Tibial nerve (tissue), 4 donors: ENCODE data around the gene THBS1.

Experiments
- CTCF ChIP-seq, 5 experiments: fragments of 200-600 bp in 3 of 5; fragments of 450-650 bp in 2 of 5; sonication (generic) in 3 of 5; IDR thresholded peaks; one replicate each; pipeline ENCODE4 v1.5.1; 2016 to 2019; ENCODE audit warnings: antibody characterized with exemption in 5 of 5, mild to moderate bottlenecking in 3 of 5, moderate library complexity in 2 of 5
- EP300 ChIP-seq, 2 donors: sonication (generic); formaldehyde crosslinking; IDR thresholded peaks; one replicate each; pipeline ENCODE4 v1.6.1; 2017; ENCODE audit warnings: antibody characterized with exemption in 2 of 2, mild to moderate bottlenecking in 1 of 2
- POLR2A ChIP-seq, 2 donors: fragments of 450-650 bp; IDR thresholded peaks; one replicate each; pipeline ENCODE4 v1.6.1; 2017; ENCODE audit warnings: antibody characterized with exemption in 2 of 2, mild to moderate bottlenecking in 2 of 2, moderate library complexity in 2 of 2

GRCh38 chr15:39548561-39548960 lies 32.3 kb upstream of the THBS1 start:
- TF ChIP-seq CTCF (IDR thresholded peaks at IDR 0.05) (no peak), EP300 (IDR thresholded peaks at IDR 0.05) (no peak), POLR2A (IDR thresholded peaks at IDR 0.05) (no peak)
